Suppressor macrophage treated with lipopolysaccharide for 1 hour (primary cell): ENCODE results near the gene GALM.
"Not testable (repeated sequence)": the region's sequence is repeated elsewhere in the genome, so short reads cannot be mapped to it uniquely, and the experiment has no call there.

Experiments
- DNase-seq, 3 donors: peaks; one replicate each; pipeline ENCODE4 v3.0.0-alpha.2; 2020 to 2022

GALM gene

DNA sequence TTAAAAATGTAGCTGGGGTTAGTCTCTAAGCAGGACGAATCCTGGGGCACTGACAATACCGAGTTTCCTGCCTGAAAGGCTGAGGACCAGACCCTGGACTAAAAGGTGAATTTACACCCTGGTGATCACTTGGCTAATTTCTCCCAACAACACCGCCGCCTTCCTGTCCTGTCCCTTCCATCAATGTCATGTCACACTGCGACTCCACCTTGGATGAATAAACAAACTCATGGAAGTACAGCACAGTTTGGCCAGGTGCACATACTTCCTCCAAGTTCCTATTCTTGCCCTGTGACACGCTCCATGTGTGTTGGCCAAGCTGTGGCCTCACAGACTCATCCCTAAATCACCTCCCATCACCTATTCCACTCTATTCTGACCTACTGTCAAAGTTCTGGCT lies 15.9 kb upstream of the GALM start:
- DNase-seq, result no peak

GRCh38 chr2:38650717-38651116 lies 15.2 kb upstream of the GALM start:
- no peak for DNase-seq

- peak; percentile 42 to 74 (median 62) for DNase-seq
Observed at GRCh38 chr2:38652431-38653273, 13.3 kb upstream of the GALM start.

GRCh38 chr2:38653380-38653714 lies 12.6 kb upstream of the GALM start:
- DNase-seq, result peak in 1 of 3 donors; percentile 28

DNA sequence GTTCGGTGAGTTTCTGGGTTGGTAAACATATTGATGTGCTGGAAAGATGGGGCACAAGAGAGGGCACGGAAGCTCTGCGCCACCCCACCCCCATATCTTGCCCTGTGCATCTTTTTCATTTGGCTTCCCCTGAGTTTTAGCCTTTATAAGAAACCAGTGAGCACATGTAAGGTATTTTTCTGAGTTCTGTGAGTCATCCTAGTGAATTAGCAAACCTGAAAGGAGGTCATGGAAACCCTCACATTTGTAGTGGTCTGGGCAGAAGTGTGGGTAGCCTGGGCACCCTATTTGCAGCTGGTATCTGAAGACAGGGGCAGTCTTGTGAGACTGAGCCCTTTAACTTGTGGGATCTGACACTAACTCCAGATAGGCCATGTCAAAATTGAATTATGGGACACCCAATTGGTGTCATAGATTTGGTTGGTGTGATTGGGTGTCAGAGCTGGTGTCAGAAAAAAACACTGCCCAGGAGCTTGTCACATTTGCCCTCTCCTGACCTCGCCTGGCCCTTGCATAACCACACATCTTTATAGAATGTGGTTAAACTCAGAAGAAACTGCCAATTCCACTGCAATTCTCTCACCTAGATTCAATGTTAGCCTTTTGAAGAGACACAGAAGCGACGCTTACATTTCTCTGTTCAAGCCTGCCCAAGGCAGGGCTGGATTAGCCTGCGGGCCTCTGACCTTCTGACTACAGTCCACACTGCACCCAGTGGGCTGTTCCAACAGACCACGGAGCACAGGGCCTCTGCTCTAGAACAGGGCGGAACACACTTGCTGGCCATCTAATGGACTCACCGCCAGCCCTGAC lies 12.0 kb upstream of the GALM start:
- DNase-seq, result peak; percentile 22 to 39 (median 25)

GRCh38 chr2:38654528-38655381 lies 11.2 kb upstream of the GALM start:
- DNase-seq, result peak; percentile 42 to 43 (median 42)

- no peak for DNase-seq
Observed at GRCh38 chr2:38655441-38655840, 10.5 kb upstream of the GALM start.

- DNase-seq, result peak; percentile 41 to 69 (median 59)
Observed at GRCh38 chr2:38656866-38657480, 8.9 kb upstream of the GALM start.

GRCh38 chr2:38658613-38659012 lies 7.3 kb upstream of the GALM start:
- DNase-seq, result peak; percentile 34 to 65 (median 45)

GRCh38 chr2:38659115-38659514 lies 6.8 kb upstream of the GALM start:
- DNase-seq, result no peak

DNA sequence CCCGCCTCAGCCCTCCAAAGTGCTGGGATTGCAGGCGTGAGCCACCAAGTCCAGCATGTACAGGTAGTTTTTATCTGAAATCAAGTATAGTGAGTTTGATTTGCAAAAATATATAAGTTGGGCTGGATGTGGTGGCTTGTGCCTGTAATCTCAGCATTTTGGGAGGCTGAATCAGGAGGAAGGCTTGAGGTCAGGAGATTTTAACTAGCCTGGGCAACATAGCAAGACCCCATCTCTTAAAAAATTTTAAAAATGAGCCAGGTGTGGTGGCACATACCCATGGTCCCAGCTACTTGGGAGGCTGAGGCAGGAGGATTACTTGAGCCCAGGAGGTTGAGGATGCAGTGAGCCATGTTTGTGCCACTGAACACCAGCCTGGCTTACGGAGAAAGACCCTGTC lies 5.6 kb upstream of the GALM start:
- DNase-seq, result no peak

GRCh38 chr2:38661306-38661705 lies 4.6 kb upstream of the GALM start:
- DNase-seq, result no peak

- DNase-seq, result peak; percentile 55 to 73 (median 61)
Observed at GRCh38 chr2:38666556-38666910, 619 bp downstream of the GALM start.

GRCh38 chr2:38668092-38668491 lies 2.2 kb downstream of the GALM start:
- no peak for DNase-seq

- DNase-seq, result no peak
Observed at GRCh38 chr2:38668779-38669479, 3.0 kb downstream of the GALM start.

DNA sequence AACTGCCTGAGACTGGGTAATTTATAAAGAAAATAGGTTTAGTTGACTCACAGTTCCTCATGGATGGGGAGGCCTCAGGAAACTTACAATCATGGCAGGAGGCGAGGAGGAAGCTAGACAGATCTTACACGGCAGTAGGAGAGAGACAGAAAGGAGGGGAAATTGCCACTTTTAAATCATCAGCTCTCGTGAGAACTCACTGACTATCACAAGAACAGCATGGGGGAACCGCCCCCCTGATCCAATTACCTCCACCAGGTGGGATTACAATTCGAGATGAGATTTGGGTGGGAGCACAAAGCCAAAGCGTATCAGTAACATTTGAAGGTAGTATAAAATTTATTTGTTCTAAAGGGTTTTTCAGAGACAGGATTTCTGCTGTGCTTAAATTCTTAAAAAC lies 5.4 kb downstream of the GALM start:
- DNase-seq, result peak; percentile 37 to 42 (median 37)

GRCh38 chr2:38671946-38672345 lies 6.0 kb downstream of the GALM start:
- no peak for DNase-seq

DNA sequence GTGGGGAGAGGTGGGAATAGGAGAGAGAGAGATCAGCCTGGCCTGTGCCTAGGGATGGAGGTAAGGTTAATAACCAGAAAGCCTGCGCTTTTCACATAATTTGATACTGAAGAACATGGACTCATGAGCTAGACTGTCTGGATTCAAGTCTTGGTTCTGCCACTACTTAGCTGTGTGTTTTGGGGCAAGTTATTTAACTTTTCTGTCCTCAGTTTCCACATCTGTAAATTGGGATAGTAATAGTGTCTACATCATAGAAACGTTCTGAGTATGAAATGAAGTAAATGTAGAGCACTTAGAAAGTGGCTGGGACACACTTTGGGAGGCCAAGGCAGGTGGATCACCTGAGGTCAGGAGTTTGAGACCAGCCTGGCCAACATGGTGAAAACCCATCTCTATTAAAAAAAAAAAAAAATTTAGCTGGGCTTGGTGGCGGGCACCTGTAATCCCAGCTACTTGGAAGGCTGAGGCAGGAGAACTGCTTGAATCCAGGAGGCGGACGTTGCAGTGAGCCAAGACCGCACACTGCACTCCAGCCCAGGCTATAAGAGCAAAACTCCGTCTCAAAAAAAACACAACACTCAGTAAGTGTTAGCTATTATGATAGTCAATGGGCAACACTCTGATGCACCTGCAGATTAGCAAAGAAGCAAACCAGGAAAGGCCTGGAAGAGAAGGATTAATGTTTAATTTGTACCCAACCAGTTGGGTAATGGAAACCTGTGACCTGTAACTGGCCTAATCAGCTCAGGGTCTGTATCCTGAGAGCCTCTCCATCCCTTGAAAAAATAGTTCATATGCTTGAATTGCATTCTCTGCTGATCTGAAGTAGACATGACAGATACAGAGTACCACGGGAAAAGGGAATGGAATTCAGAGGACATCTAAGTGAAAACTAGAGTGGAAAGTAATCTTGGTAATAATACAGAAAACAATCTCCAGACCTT lies 6.8 kb downstream of the GALM start:
- DNase-seq, result no peak

DNA sequence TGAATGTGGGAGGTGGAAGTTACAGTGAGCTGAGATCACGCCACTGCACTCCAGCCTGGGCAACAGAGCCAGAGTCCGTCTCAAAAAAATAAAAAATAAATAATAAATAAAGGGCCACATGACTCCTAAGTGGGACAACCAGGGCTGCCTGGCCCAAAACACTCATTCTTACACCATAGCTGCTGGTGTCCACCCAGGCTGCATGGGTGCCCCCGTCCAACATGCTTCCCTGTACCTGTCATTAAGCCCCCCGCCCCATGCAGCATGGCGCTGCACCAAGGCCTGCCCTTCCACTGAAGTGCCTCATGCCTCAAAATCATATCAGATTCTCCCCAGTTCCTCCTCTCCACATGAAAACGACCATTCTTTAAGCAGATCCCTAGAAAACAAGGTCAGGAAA lies 10.8 kb downstream of the GALM start:
- no peak for DNase-seq

- not testable (repeated sequence) for DNase-seq
Observed at GRCh38 chr2:38680868-38681267, 15.0 kb downstream of the GALM start.

- peak in 1 of 3 donors; percentile 31 for DNase-seq
Observed at GRCh38 chr2:38682008-38682575, 16.2 kb downstream of the GALM start.
